Mesodermal cell (in vitro differentiated cells): ENCODE data around the gene SRRM2.

Source experiments
- H3K27ac ChIP-seq: 2 replicates; pipeline ENCODE4 v1.7.0; 2013; ENCODE audit warnings: mild to moderate bottlenecking, low read depth, low read length, moderate library complexity; ENCODE audit not compliant: severe bottlenecking
- H3K36me3 ChIP-seq: 2 replicates; pipeline ENCODE4 v1.7.1; 2013; ENCODE audit warnings: mild to moderate bottlenecking, low read length, moderate library complexity; ENCODE audit not compliant: control insufficient read depth, insufficient read depth
- H3K4me1 ChIP-seq: one replicate; pipeline ENCODE4 v1.7.1; 2013; ENCODE audit warnings: mild to moderate bottlenecking, low read length; ENCODE audit not compliant: insufficient read depth, control insufficient read depth, poor library complexity, severe bottlenecking
- H3K4me3 ChIP-seq: 2 replicates; pipeline ENCODE4 v1.7.0; 2013; ENCODE audit warnings: low read length, control low read depth, mild to moderate bottlenecking; ENCODE audit not compliant: insufficient read depth, poor library complexity, severe bottlenecking; ENCODE audit errors: extremely low read depth
- H3K9me3 ChIP-seq: 2 replicates; pipeline ENCODE4 v1.7.1; 2013; ENCODE audit warnings: mild to moderate bottlenecking, low read length, moderate library complexity; ENCODE audit not compliant: control insufficient read depth
- WGBS, 2 experiments: methylation state at CpG; one replicate each; pipeline ENCODE4 v1.1.5; 2013; ENCODE audit warnings: missing lambda C conversion rate in 2 of 2; ENCODE audit not compliant: insufficient coverage in 2 of 2; 5-methylcytosine and 5-hydroxymethylcytosine counted together

Gene SRRM2

DNA sequence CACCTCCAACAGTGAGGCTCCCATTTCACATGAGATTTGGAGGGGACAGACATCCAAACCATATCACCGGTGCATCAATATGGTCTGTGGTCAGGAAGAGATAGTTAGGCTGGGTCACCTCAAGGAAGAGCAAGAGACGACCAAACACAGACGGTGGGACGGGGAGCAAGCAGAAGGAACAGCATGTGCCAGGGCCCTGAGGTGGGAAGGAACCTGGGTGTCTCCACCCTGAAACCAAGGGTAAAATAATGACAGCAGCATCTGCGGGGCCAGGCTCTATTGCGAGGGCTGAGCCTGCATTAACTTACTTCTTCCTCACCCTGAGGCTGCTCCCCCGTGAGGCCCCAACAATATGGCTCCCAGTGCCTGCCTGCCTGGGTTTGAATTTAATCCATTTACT is 55.7 kb downstream of the SRRM2 start:
- peaks cover 9% of the 10 kb centered on the region for H3K9me3 ChIP-seq
- H3K36me3 ChIP-seq: no peaks in the 10 kb centered on the region
- H3K27ac ChIP-seq: no peak overlapping the region
- H3K4me3 ChIP-seq: no peak overlapping the region
- 80 to 100% methylated on average over 4 to 5 of the region's 7 CpGs for WGBS, 2 experiments
- no peaks in the 10 kb centered on the region for H3K4me1 ChIP-seq

DNA sequence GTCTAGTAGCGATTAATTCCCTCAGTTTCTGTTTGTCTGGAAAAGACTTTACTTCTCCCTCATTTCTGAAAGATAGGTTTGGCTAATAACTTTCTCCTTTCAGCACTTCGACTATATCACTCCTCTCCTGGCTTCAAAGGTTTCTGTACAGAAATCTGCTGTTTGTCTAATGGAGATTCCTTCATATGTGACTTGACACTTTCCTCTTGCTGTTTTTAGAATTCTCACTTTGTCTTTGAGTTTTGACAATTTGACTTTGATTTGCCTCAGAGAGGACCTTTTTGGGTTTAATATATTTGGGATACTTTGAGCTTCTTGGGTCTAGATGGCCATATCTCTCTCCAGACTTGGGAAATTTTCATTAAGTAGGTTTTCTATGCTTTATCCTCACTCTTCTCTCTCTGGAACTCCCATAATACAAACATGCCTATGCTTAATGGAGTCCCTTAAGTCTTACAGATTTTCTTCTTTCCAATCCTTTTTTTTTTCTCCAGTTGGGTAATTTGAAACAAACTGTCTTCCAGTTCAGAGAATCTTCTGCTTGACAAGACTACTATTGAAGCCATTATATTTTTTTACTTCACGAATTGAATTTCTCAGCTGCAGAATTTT is 56.8 kb downstream of the SRRM2 start:
- Histone ChIP-seq H3K4me1 (no peaks in the 10 kb centered on the region), H3K9me3 (peaks cover 4% of the 10 kb centered on the region), H3K4me3 (no peak overlapping the region), H3K27ac (no peak overlapping the region), H3K36me3 (no peaks in the 10 kb centered on the region)
- 60 to 83% methylated on average over 2 of the region's 3 CpGs for WGBS, 2 experiments

DNA sequence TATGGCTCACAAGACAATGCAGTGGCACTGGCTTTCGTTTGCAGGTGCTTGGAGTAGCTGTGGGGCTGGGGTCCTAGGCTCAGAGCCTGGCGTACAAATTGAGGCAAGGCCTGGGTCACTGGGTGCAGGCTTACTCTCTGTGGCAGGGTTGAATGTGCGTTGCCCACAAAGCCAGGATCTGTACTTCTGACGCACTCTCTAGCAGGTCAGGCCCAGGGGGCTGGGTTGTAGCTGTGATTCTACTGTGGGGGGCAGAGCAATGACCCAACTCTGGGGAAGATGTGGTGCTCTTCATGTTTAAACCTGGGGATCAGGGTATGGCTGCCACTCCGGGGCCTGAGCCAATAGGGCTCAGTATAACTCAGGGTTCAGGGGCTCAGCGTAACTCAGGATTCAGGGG is 58.2 kb downstream of the SRRM2 start:
- Histone ChIP-seq H3K4me1 (no peaks in the 10 kb centered on the region), H3K36me3 (no peaks in the 10 kb centered on the region), H3K27ac (no peak overlapping the region), H3K4me3 (no peak overlapping the region), H3K9me3 (peaks cover 3% of the 10 kb centered on the region)
- 75 to 87% methylated on average over 6 of the region's 6 CpGs for WGBS, 2 experiments

DNA sequence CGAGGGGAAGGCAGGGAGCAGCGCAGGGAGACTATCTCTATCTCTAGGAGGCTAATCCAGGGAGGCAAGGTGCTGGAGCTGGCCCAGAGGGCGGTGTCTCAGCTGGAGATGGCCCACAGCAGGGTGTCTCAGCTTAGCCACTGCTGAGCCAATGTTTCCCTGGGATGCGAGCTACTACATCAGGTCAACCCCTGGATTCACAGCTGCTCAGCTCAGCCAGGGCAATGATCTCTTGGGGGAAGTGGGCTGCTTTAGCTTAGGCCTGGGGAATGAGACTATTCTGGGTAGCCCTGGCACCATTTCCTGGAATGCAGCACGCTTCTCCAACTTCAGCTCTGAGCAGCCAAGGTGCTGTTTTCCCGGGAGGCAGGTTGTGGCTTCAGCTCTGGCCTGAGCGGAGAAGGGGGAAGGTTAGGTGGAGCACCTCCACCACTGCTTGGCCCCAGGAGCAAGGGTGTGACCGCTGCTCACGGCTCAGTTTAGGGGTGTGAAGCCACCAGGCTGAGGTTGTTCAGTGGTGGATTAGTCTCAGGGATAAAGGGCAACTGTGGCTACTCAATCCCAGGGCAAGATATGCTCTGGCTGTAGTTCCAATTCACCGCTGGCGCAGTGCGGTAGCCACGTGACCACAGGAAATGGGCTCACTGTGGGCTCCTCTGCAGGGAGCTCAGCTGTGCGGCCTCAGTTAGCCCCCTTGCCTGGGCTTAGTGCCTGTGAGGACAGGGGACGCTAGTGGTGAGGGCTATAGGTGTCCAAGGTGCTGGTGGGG is 59.4 kb downstream of the SRRM2 start:
- WGBS, 2 experiments: 85 to 89% methylated on average over 13 of the region's 15 CpGs
- no peak overlapping the region for H3K4me3 ChIP-seq
- no peak overlapping the region for H3K27ac ChIP-seq

DNA sequence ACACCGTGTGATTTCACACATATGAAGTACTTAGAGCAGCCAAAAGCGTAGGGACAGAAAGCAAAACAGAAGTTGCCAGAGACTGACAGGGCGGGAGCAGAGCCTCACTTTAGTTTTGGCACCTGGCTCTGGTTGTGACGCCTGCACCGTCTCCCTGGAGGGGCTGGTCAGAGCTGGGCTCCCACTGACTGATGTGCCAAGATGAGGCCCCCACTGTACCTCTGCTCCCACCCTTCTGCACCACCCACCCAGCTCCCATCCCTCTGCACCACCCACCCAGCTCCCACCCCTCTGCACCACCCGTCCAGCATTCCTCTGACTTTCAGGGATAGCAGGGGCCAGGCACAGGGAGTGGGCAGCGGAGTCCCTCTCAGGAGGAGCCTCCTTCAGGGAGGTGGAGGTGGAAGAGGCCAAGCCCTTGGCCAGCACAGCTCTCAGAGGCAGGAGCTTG is 61.4 kb downstream of the SRRM2 start:
- H3K27ac ChIP-seq: no peak overlapping the region
- 92 to 94% methylated on average over 6 of the region's 7 CpGs for WGBS, 2 experiments
- H3K9me3 ChIP-seq: peaks cover 3% of the 10 kb centered on the region
- H3K4me1 ChIP-seq: no peaks in the 10 kb centered on the region
- H3K4me3 ChIP-seq: no peak overlapping the region
- H3K36me3 ChIP-seq: no peaks in the 10 kb centered on the region

More for the DNA sequence above, 59.4 kb downstream of the SRRM2 start:
- Histone ChIP-seq H3K36me3 (no peaks in the 10 kb centered on the region), H3K4me1 (no peaks in the 10 kb centered on the region), H3K9me3 (peaks cover 3% of the 10 kb centered on the region)

DNA sequence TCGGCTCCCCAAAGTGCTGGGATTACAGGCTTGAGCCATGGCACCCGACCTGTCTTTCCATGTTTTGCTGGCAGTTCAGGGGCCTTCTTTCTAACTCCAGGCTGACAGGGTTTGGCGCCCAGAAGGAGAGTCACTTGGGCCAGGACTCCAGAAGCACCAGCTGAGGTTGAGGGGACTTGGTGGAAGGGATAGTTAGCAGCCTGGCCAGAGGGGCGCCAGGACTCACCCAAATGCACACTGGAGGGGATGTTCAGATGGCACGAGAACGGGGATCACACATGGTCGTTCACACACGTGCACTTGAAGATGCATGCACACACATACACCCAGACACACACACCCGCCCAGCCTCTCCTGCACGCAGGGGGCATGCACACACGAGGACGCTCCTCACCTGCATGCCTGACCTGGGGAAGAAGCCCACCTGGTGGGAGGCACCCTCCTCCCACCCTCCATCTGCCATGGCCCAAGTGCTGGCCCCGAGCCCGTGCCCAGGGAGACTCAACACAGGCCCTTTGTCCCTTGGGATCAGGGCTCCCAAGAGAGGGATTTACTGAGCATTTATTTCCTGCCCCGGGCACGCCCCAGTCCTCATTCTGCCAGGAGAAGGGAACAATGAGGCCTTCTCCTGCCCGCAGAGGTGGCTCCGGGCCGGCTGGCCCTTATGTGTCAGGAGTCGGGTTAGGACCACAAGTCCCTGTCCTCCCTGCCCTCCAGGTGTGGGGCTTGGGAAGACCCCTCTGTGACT is 62.3 kb downstream of the SRRM2 start:
- H3K4me3 ChIP-seq: no peak overlapping the region
- no peaks in the 10 kb centered on the region for H3K9me3 ChIP-seq
- no peak overlapping the region for H3K27ac ChIP-seq
- WGBS, 2 experiments: 85 to 94% methylated on average over 15 to 18 of the region's 20 CpGs
- no peaks in the 10 kb centered on the region for H3K4me1 ChIP-seq
- no peaks in the 10 kb centered on the region for H3K36me3 ChIP-seq

DNA sequence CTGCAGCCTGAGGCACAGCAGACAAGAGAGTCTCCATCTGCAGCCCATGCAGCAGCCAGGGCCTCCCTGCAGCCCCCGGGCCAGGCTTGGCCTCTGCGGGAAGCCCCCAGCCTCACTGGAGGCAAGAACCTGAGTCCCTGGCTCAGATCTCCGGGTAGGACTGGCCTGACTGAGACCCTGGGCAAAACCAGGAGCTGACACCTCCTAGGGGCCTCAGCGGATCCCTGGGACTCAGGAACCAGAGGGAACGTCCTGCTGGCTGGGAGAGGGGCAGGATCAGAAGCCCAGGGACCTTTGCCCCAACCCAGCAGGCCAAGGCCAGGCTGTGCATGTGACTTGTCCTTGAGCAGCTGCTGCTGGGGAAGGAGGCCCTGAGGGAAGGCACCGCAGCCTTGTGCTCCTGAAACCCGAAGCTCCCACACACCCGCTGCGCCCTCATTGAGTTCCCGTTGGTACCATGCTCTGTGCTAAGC is 62.9 kb downstream of the SRRM2 start:
- H3K9me3 ChIP-seq: no peaks in the 10 kb centered on the region
- 85 to 88% methylated on average over 9 to 10 of the region's 10 CpGs for WGBS, 2 experiments
- H3K4me1 ChIP-seq: no peaks in the 10 kb centered on the region
- H3K27ac ChIP-seq: no peak overlapping the region
- H3K36me3 ChIP-seq: no peaks in the 10 kb centered on the region
- no peak overlapping the region for H3K4me3 ChIP-seq

DNA sequence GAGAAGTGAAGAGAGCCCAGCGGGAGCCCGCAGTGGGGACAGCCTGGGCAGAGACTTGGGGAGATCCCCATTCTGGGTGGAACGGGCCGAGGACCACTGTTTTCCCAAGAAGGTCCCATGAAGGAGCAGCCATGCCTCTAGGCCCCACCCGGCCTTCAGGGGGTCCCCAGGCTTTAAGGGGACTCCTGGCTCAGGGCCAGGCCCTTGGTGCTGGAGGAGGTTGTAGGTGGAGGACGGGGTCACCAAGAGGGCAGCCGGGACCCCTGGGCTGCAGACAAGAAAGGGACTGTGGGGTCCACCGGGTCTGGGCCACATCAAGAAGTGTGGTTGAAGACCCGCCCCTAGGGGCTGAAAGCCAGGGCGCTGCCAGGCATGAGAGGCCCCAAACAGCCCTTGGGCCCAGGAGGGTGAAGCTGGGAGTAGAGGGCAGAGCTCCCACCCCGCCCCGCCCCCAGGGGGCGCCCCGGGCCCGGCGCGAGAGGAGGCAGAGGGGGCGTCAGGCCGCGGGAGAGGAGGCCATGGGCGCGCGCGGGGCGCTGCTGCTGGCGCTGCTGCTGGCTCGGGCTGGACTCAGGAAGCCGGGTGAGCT is 64.4 kb downstream of the SRRM2 start, which contains the start of gene PRSS21:
PRSS21 (plus strand) TSS at position 487 of the 589 bp plus-strand sequence; CDS start at position 519, 32 bp downstream.
- Histone ChIP-seq H3K36me3 (no peaks in the 10 kb centered on the region), H3K4me3 (no peak within 1 kb of the TSS), H3K4me1 (no peaks in the 10 kb centered on the region), H3K9me3 (no peaks in the 10 kb centered on the region), H3K27ac (no peak within 1 kb of the TSS)
- 89 to 91% methylated on average over 24 to 27 of the region's 28 CpGs for WGBS, 2 experiments

DNA sequence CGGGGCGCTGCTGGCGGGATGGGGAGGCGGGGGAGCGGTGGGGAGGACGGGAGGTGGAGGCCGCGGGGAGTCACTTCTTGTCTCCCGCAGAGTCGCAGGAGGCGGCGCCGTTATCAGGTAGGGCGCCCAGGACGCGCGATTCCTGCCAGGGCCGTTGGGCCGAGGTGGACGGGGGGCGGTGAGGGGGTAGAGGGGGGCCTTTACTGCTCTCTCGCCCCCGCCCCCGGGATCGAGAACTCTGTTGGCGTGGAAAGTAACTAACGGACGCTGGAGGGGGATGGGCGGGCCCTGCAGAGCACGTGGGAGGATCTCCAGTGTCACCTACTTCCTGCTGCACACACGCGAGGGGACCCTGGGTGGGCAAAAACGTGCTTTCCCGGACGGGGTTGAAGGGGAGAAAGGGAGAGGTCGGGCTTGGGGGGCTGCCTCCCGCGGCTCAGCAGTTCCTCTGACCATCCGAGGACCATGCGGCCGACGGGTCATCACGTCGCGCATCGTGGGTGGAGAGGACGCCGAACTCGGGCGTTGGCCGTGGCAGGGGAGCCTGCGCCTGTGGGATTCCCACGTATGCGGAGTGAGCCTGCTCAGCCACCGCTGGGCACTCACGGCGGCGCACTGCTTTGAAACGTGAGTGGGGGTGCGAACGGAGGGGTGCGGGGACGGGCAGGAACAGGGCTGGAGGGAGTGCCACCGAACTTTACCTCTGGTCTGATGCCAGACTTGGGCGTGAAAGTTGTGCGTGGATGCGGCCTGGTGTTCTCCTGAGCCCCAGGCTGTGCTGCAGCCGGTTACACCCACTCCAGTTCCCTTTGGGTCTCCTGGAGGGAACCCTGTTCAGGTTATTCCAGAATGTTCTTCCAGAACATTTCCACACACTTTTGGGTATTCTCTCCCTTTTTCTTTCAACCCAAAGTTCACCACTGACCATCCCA is 65.2 kb downstream of the SRRM2 start:
- no peaks in the 10 kb centered on the region for H3K36me3 ChIP-seq
- H3K9me3 ChIP-seq: no peaks in the 10 kb centered on the region
- no peak overlapping the region for H3K27ac ChIP-seq
- 94 to 95% methylated on average over 52 to 58 of the region's 68 CpGs for WGBS, 2 experiments
- H3K4me1 ChIP-seq: no peaks in the 10 kb centered on the region
- no peak overlapping the region for H3K4me3 ChIP-seq
